H1 (cell line): ENCODE data around the gene SLC39A11. TPM values are rescaled to one million over a fixed set of nuclear protein-coding genes. Genes with fewer than 3 reads are reported as not detected.

Experiments
- CTCF ChIA-PET: fragments of 300-600 bp; sonication (Branson Sonifier 250); formaldehyde crosslinking; loops from one replicate; lab custom pipeline; 2021; ENCODE audit not compliant: partially characterized antibody; lab: Charles Lee
- POLR2A ChIA-PET: fragments of 300-600 bp; sonication (Branson Sonifier 250); formaldehyde crosslinking; loops from one replicate; lab custom pipeline; 2021; ENCODE audit warnings: inconsistent platforms; ENCODE audit not compliant: partially characterized antibody; lab: Charles Lee
- DNase-seq, 2 experiments: peaks; one replicate each; pipeline versions ENCODE4 v3.0.0 to v3.0.0-alpha.2; 2010 to 2022; ENCODE audit warnings: low spot score in 2 of 2, low read depth in 1 of 2, mixed read lengths in 1 of 2
- FAIRE-seq: peaks from 2 replicates; lab custom pipeline; 2011; peaks lifted over from hg19 to GRCh38; lab: Jason Lieb, UNC
- H2AFZ ChIP-seq: 2 replicates; pipeline ENCODE4 v1.8.1; 2012; ENCODE audit warnings: low read length, inconsistent platforms
- H2AK5ac ChIP-seq: 2 replicates; pipeline ENCODE4 v1.6.1; 2013; ENCODE audit warnings: low read depth, low read length
- H2BK120ac ChIP-seq: replicated peaks from 2 replicates; pipeline ENCODE3; 2013; ENCODE audit warnings: low read depth, low read length, inconsistent platforms
- H2BK12ac ChIP-seq: 2 replicates; pipeline ENCODE4 v1.6.1; 2013; ENCODE audit warnings: low read depth, low read length
- H2BK15ac ChIP-seq: 2 replicates; pipeline ENCODE4 v1.6.1; 2013; ENCODE audit warnings: low read length
- H2BK20ac ChIP-seq: 2 replicates; pipeline ENCODE4 v1.6.1; 2013; ENCODE audit warnings: low read length
- H2BK5ac ChIP-seq: 2 replicates; pipeline ENCODE4 v1.6.1; 2013; ENCODE audit warnings: low read depth, low read length
- H3K14ac ChIP-seq: 2 replicates; pipeline ENCODE4 v1.6.1; 2013; ENCODE audit warnings: inconsistent platforms; ENCODE audit not compliant: insufficient read length
- H3K18ac ChIP-seq: 2 replicates; pipeline ENCODE4 v1.6.1; 2013; ENCODE audit warnings: low read length; ENCODE audit errors: extremely low read depth
- H3K23ac ChIP-seq: 2 replicates; pipeline ENCODE4 v1.6.1; 2013; ENCODE audit warnings: inconsistent platforms; ENCODE audit not compliant: insufficient read length
- H3K23me2 ChIP-seq: 2 replicates; pipeline ENCODE4 v1.6.1; 2013; ENCODE audit warnings: low read depth, low read length
- H3K27ac ChIP-seq: 2 replicates; pipeline ENCODE4 v1.6.1; 2011; ENCODE audit warnings: low read depth, low read length, inconsistent platforms
- H3K27me3 ChIP-seq, 4 experiments: replicated peaks in 1 of 4; 1 replicate in 1 of 4; 2 replicates in 3 of 4; pipeline versions ENCODE4 v1.6.1 to v1.8.1; 2011 to 2013; ENCODE audit warnings: low read length in 3 of 4, mild to moderate bottlenecking in 3 of 4, inconsistent platforms in 2 of 4, mixed read lengths in 2 of 4, moderate library complexity in 1 of 4; ENCODE audit not compliant: control insufficient read depth in 3 of 4, insufficient read depth in 3 of 4; ENCODE audit errors: extremely low read depth in 1 of 4
- H3K36me3 ChIP-seq, 4 experiments: 2 replicates each; pipeline versions ENCODE4 v1.6.1 to v1.8.1; 2011 to 2013; ENCODE audit warnings: mild to moderate bottlenecking in 4 of 4, low read length in 3 of 4, moderate library complexity in 2 of 4, control low read depth in 1 of 4, inconsistent platforms in 1 of 4; ENCODE audit not compliant: insufficient read depth in 4 of 4, control insufficient read depth in 2 of 4
- H3K4ac ChIP-seq: replicated peaks from 2 replicates; pipeline ENCODE3; 2013; ENCODE audit warnings: low read length, low read depth, mixed read lengths, inconsistent platforms; ENCODE audit not compliant: insufficient read length
- H3K4me1 ChIP-seq, 4 experiments: replicated peaks in 1 of 4; 1 replicate in 1 of 4; 2 replicates in 3 of 4; pipeline versions ENCODE4 v1.6.1 to v1.8.1; 2011 to 2013; ENCODE audit warnings: low read length in 3 of 4, inconsistent platforms in 2 of 4, mixed read lengths in 1 of 4; ENCODE audit not compliant: insufficient read depth in 4 of 4, control insufficient read depth in 3 of 4
- H3K4me2 ChIP-seq, 2 experiments: 2 replicates each; pipeline versions ENCODE4 v1.6.1 to v1.8.1; 2011 to 2013; ENCODE audit warnings: low read depth in 2 of 2, low read length in 2 of 2, control low read depth in 1 of 2, inconsistent platforms in 1 of 2, mild to moderate bottlenecking in 1 of 2; ENCODE audit not compliant: insufficient read depth in 1 of 2
- H3K4me3 ChIP-seq, 4 experiments: fragments of 200-600, 300-600 bp in 1 of 4; sonication (generic), shearing (Covaris generic), sonication (Bioruptor Twin) in 1 of 4; 2 replicates each; pipeline versions ENCODE4 v1.5.1 to v1.8.1; 2011 to 2016; ENCODE audit warnings: low read length in 4 of 4, low read depth in 3 of 4, control low read depth in 2 of 4, inconsistent platforms in 2 of 4, mild to moderate bottlenecking in 2 of 4, mixed read lengths in 1 of 4, moderate library complexity in 1 of 4; ENCODE audit not compliant: insufficient read depth in 2 of 4; ENCODE audit errors: extremely low read depth in 1 of 4
- H3K56ac ChIP-seq: replicated peaks from 2 replicates; pipeline ENCODE3; 2013; ENCODE audit warnings: low read depth, mild to moderate bottlenecking, mixed read lengths, low read length, inconsistent platforms; ENCODE audit not compliant: insufficient read length
- H3K79me1 ChIP-seq: 2 replicates; pipeline ENCODE4 v1.6.1; 2013; ENCODE audit warnings: low read depth, low read length, control low read depth
- H3K79me2 ChIP-seq, 2 experiments: 2 replicates each; pipeline versions ENCODE4 v1.6.1 to v1.8.1; 2012 to 2013; ENCODE audit warnings: low read length in 2 of 2, mild to moderate bottlenecking in 2 of 2, inconsistent platforms in 1 of 2; ENCODE audit not compliant: insufficient read depth in 2 of 2, control insufficient read depth in 1 of 2
- H3K9ac ChIP-seq, 4 experiments: replicated peaks in 1 of 4; 1 replicate in 1 of 4; 2 replicates in 3 of 4; pipeline versions ENCODE4 v1.6.1 to v1.8.1; 2011 to 2013; ENCODE audit warnings: low read depth in 3 of 4, low read length in 3 of 4, control low read depth in 2 of 4, mild to moderate bottlenecking in 2 of 4, moderate library complexity in 2 of 4, inconsistent platforms in 1 of 4; ENCODE audit errors: extremely low read depth in 1 of 4
- H3K9me3 ChIP-seq, 2 experiments: 2 replicates each; pipeline versions ENCODE4 v1.6.1 to v1.8.1; 2012 to 2013; ENCODE audit warnings: mild to moderate bottlenecking in 2 of 2, moderate library complexity in 2 of 2, control low read depth in 1 of 2, inconsistent platforms in 1 of 2, low read depth in 1 of 2, low read length in 1 of 2, mixed read lengths in 1 of 2; ENCODE audit not compliant: insufficient read depth in 2 of 2
- H4K20me1 ChIP-seq, 2 experiments: replicated peaks in 1 of 2; 2 replicates each; pipeline versions ENCODE3 to v1.8.1; 2011 to 2013; ENCODE audit warnings: inconsistent platforms in 2 of 2, low read length in 2 of 2, mild to moderate bottlenecking in 1 of 2; ENCODE audit not compliant: insufficient read depth in 2 of 2, control insufficient read depth in 1 of 2
- H4K5ac ChIP-seq: 2 replicates; pipeline ENCODE4 v1.6.1; 2013; ENCODE audit warnings: low read length, low read depth, mixed read lengths, inconsistent platforms; ENCODE audit not compliant: insufficient read length
- H4K8ac ChIP-seq: 2 replicates; pipeline ENCODE4 v1.8.0; 2013; ENCODE audit warnings: mild to moderate bottlenecking, moderate library complexity, low read length, inconsistent platforms; ENCODE audit not compliant: insufficient read depth; ENCODE audit errors: extremely low read depth
- H4K91ac ChIP-seq: replicated peaks from 2 replicates; pipeline ENCODE3; 2013; ENCODE audit warnings: low read length, mixed read lengths, inconsistent platforms; ENCODE audit not compliant: insufficient read length
- EGR1 ChIP-seq: IDR thresholded peaks from 2 replicates; pipeline ENCODE4 v1.6.1; 2011; ENCODE audit warnings: low read depth, low read length, borderline replicate concordance
- HDAC2 ChIP-seq, 2 experiments: fragments of 300-600 bp in 1 of 2; sonication (generic) in 1 of 2; IDR thresholded peaks; 2 replicates each; pipeline ENCODE4 v1.6.1; 2011 to 2012; ENCODE audit warnings: low read depth in 2 of 2, low read length in 2 of 2, mild to moderate bottlenecking in 2 of 2, moderate library complexity in 2 of 2, borderline replicate concordance in 1 of 2, inconsistent platforms in 1 of 2
- WGBS, 2 experiments: shearing (Covaris generic) in 1 of 2; methylation state at CpG; one replicate each; pipeline versions ENCODE4 v1.1.6 to v1.1.7; 2013 to 2015; ENCODE audit warnings: low lambda C conversion rate in 2 of 2, mixed read lengths in 2 of 2, inconsistent platforms in 1 of 2, low coverage in 1 of 2, missing lambda C conversion rate in 1 of 2; ENCODE audit not compliant: insufficient replicate concordance in 2 of 2, insufficient coverage in 1 of 2, insufficient read length in 1 of 2; ENCODE audit errors: extremely low coverage in 1 of 2, missing lambda C conversion rate in 1 of 2; 5-methylcytosine and 5-hydroxymethylcytosine counted together
- polyA plus RNA-seq, 7 experiments: library from polyadenylated mRNA; depleted of rRNA in 3 of 7; stranded (reverse) in 5 of 7; unstranded in 2 of 7; fragments of >200 nt in 5 of 7; fragments of 200-250 nt in 2 of 7; gene quantifications; 1 replicate in 5 of 7; 2 replicates in 1 of 7; 4 replicates in 1 of 7; pipeline versions ENCODE4 v1.2.1 to v1.2.3, GENCODE V29; 2011 to 2013; ENCODE audit warnings: missing spikeins in 2 of 7, mixed read lengths in 2 of 7
- total RNA-seq: library from RNA; stranded (reverse); fragmentation: NEBNext Ultra II Directional; extraction: Animal tissue kit (Norgen Biotek cat#: 25700); gene quantifications from 2 replicates; pipeline ENCODE4 v1.2.1, GENCODE V29; 2021

Gene SLC39A11
- total and polyA plus RNA-seq, 2 of the 8 experiments (the other 6 are each of a cell fraction or from before 2014, with no cell fraction given): 12.2 to 19.6 TPM

- H4K20me1 ChIP-seq: no peaks in the 10 kb centered on the region
- 100% methylated on average over 1 of the region's 1 CpG; no CpG with 5 or more reads in 1 of the 2 experiments for WGBS, 2 experiments
- no peaks in the 10 kb centered on the region for H3K79me1 ChIP-seq
- no peak overlapping the region for H3K14ac ChIP-seq
- H3K23ac ChIP-seq: no peak overlapping the region
- no peak overlapping the region for H3K18ac ChIP-seq
- no peak overlapping the region for H2BK20ac ChIP-seq
- H2AFZ ChIP-seq: no peak overlapping the region
- H2AK5ac ChIP-seq: no peak overlapping the region
- no peak overlapping the region for H3K4me3 ChIP-seq
- no peak overlapping the region for H3K4me2 ChIP-seq
- H3K4ac ChIP-seq: no peak overlapping the region
- H3K79me2 ChIP-seq: no peaks in the 10 kb centered on the region
- H3K36me3 ChIP-seq: no peaks in the 10 kb centered on the region
- no peak overlapping the region for H3K56ac ChIP-seq
- no peak overlapping the region for H4K8ac ChIP-seq
- no peaks in the 10 kb centered on the region for H3K9me3 ChIP-seq
- no peak overlapping the region for H4K91ac ChIP-seq
- DNase-seq (no peak), FAIRE-seq (no peak)
- H3K27me3 ChIP-seq: no peaks in the 10 kb centered on the region
- H2BK12ac ChIP-seq: no peak overlapping the region
- no peak overlapping the region for H2BK120ac ChIP-seq
- no peak overlapping the region for H2BK5ac ChIP-seq
- no peak overlapping the region for H4K5ac ChIP-seq
- no peak overlapping the region for H2BK15ac ChIP-seq
- no peak overlapping the region for H3K9ac ChIP-seq
- H3K4me1 ChIP-seq: no peaks in the 10 kb centered on the region
- H3K27ac ChIP-seq: no peak overlapping the region
- POLR2A ChIA-PET: no interaction called here
- CTCF ChIA-PET: no interaction called here
- H3K23me2 ChIP-seq: no peaks in the 10 kb centered on the region
- TF ChIP-seq EGR1 (no peak), HDAC2 (IDR thresholded peaks at IDR 0.05; ENCODE audit: borderline replicate concordance in 1 of 2, low read depth in 2 of 2, low read length in 2 of 2) (no peak)
Observed at GRCh38 chr17:72846399-72846798, 246.1 kb downstream of the SLC39A11 start.
